A673 (cell line): Measurements from ENCODE around the gene TLCD3B.

Experiments
- EZH2 ChIP-seq: fragments of 200-600 bp; sonication (generic); IDR thresholded peaks from 2 replicates; pipeline ENCODE4 v1.6.1; 2017; ENCODE audit warnings: borderline replicate concordance, low read depth, mild to moderate bottlenecking, mixed read lengths, antibody characterized with exemption, low read length; ENCODE audit not compliant: poor library complexity, severe bottlenecking
- TF ChIP-seq, protein P1 (sequence below): fragments of 300-800, 200-600 bp; sonication (generic); conservative IDR thresholded peaks from 2 replicates; pipeline ENCODE4 v1.5.1; 2017; ENCODE audit warnings: low read depth, mild to moderate bottlenecking, antibody characterized with exemption, low read length, moderate library complexity, mixed read lengths

DNA sequence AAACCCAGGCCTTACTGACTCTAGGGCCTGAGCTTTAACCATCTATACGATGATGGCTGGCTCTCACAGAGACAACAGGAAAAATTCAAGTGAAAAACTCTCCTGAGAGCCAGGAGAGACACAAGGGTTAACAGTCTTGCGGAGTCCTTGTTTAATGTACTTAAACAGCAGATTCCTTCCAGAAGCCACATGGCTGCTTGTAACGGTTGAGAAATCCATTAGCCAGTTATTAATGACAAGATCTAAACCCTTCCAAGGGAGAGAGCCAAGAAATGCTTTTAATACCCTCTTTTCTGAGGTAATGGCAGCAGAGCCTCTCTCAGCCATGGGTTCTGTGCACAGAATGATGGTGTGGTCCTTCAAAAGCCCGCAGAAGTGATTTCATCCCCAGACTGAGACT, 29.3 kb upstream of the TLCD3B start:
- TF ChIP-seq, protein P1, sequence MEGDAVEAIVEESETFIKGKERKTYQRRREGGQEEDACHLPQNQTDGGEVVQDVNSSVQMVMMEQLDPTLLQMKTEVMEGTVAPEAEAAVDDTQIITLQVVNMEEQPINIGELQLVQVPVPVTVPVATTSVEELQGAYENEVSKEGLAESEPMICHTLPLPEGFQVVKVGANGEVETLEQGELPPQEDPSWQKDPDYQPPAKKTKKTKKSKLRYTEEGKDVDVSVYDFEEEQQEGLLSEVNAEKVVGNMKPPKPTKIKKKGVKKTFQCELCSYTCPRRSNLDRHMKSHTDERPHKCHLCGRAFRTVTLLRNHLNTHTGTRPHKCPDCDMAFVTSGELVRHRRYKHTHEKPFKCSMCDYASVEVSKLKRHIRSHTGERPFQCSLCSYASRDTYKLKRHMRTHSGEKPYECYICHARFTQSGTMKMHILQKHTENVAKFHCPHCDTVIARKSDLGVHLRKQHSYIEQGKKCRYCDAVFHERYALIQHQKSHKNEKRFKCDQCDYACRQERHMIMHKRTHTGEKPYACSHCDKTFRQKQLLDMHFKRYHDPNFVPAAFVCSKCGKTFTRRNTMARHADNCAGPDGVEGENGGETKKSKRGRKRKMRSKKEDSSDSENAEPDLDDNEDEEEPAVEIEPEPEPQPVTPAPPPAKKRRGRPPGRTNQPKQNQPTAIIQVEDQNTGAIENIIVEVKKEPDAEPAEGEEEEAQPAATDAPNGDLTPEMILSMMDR = no peak
- no peak for TF ChIP-seq EZH2
